Hematopoietic multipotent progenitor cell (in vitro differentiated cells): ENCODE measurements around the gene FASTKD2. TPM values are rescaled to one million over a fixed set of nuclear protein-coding genes. Genes with fewer than 3 reads are reported as not detected.
"Not testable (repeated sequence)": the region's sequence is repeated elsewhere in the genome, so short reads cannot be mapped to it uniquely, and the experiment has no call there.

Experiments used
- DNase-seq, 3 donors: peaks; one replicate each; pipeline ENCODE4 v3.0.0-alpha.2; 2011 to 2015; ENCODE audit warnings: low read depth in 2 of 3, low spot score in 2 of 3
- total RNA-seq: library from RNA; depleted of rRNA; stranded (reverse); fragments of >200 nt; gene quantifications from one replicate; pipeline ENCODE4 v1.2.3, GENCODE V29; 2012

The FASTKD2 gene
- total RNA-seq, 1 donor: 26.7 TPM

GRCh38 chr2:206790311-206790935, 25.0 kb downstream of the FASTKD2 start:
- no peak for DNase-seq

- no peak for DNase-seq
Observed at GRCh38 chr2:206792645-206793044, 27.2 kb downstream of the FASTKD2 start.

GRCh38 chr2:206797376-206797775, 32.0 kb downstream of the FASTKD2 start:
- no peak for DNase-seq

GRCh38 chr2:206798000-206798399, 32.6 kb downstream of the FASTKD2 start:
- DNase-seq: peak in 2 of 3 donors; percentile 42 to 65

- peak in 1 of 3 donors; percentile 22 for DNase-seq
Observed at GRCh38 chr2:206799083-206799482, 33.7 kb downstream of the FASTKD2 start.

GRCh38 chr2:206800506-206801417, 35.4 kb downstream of the FASTKD2 start:
- DNase-seq: peak; percentile 31 to 83 (median 69)

- no peak for DNase-seq
Observed at GRCh38 chr2:206801418-206802189, 36.2 kb downstream of the FASTKD2 start.

GRCh38 chr2:206802654-206803514, 37.5 kb downstream of the FASTKD2 start:
- DNase-seq: no peak

- DNase-seq: no peak
Observed at GRCh38 chr2:206804326-206804725, 38.9 kb downstream of the FASTKD2 start.

- no peak for DNase-seq
Observed at GRCh38 chr2:206805887-206806607, 40.6 kb downstream of the FASTKD2 start.

GRCh38 chr2:206807624-206808023, 42.2 kb downstream of the FASTKD2 start:
- not testable (repeated sequence) for DNase-seq

- not testable (repeated sequence) for DNase-seq
Observed at GRCh38 chr2:206812471-206812870, 47.1 kb downstream of the FASTKD2 start.

- no peak for DNase-seq
Observed at GRCh38 chr2:206814498-206814897, 49.1 kb downstream of the FASTKD2 start.

GRCh38 chr2:206820807-206821206, 55.4 kb downstream of the FASTKD2 start:
- no peak for DNase-seq

- DNase-seq: no peak
Observed at GRCh38 chr2:206823178-206823577, 57.8 kb downstream of the FASTKD2 start.

- peak in 1 of 3 donors; percentile 10 for DNase-seq
Observed at GRCh38 chr2:206824087-206824618, 58.7 kb downstream of the FASTKD2 start.

- DNase-seq: peak in 2 of 3 donors; percentile 4 to 30
Observed at GRCh38 chr2:206824993-206825392, 59.6 kb downstream of the FASTKD2 start.

- no peak for DNase-seq
Observed at GRCh38 chr2:206831442-206831995, 66.1 kb downstream of the FASTKD2 start.

- peak in 2 of 3 donors; percentile 5 to 79 for DNase-seq
Observed at GRCh38 chr2:206832873-206833272, 67.5 kb downstream of the FASTKD2 start.
